Testis (tissue), 2 donors: ENCODE results near the gene GPC6.

ENCODE experiments used
- POLR2A ChIP-seq: fragments of 450-650 bp; IDR thresholded peaks from one replicate; pipeline ENCODE4 v1.6.1; 2017; ENCODE audit warnings: antibody characterized with exemption, mild to moderate bottlenecking, moderate library complexity
- TF ChIP-seq, protein P1 (sequence below), 3 experiments: fragments of 450-650 bp in 2 of 3; fragments of 200-600 bp in 1 of 3; sonication (generic) in 1 of 3; IDR thresholded peaks; one replicate each; pipeline ENCODE4 v1.5.1; 2016 to 2019; ENCODE audit warnings: antibody characterized with exemption in 3 of 3, mild to moderate bottlenecking in 2 of 3, moderate library complexity in 1 of 3

DNA sequence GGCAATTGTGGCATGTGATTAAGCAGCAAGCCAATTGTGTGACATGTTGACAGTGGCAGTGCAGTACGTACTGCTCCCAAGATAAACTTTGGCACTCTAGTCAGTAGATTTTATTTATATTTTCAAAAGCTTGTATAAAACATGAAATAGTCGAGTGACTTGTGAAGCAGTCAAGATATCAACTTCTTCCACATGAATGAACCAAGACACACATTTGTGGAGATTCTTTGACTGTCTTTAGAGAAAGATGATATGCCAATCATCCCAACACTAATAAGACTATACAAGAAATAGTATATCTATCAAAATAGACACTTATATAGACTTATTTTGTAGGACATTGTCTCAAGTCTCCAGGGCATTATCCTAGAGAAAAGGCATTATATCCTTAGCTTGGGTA lies 714.8 kb downstream of the GPC6 start:
- TF ChIP-seq, protein P1, sequence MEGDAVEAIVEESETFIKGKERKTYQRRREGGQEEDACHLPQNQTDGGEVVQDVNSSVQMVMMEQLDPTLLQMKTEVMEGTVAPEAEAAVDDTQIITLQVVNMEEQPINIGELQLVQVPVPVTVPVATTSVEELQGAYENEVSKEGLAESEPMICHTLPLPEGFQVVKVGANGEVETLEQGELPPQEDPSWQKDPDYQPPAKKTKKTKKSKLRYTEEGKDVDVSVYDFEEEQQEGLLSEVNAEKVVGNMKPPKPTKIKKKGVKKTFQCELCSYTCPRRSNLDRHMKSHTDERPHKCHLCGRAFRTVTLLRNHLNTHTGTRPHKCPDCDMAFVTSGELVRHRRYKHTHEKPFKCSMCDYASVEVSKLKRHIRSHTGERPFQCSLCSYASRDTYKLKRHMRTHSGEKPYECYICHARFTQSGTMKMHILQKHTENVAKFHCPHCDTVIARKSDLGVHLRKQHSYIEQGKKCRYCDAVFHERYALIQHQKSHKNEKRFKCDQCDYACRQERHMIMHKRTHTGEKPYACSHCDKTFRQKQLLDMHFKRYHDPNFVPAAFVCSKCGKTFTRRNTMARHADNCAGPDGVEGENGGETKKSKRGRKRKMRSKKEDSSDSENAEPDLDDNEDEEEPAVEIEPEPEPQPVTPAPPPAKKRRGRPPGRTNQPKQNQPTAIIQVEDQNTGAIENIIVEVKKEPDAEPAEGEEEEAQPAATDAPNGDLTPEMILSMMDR (IDR thresholded peaks at IDR 0.05), result no peak
- TF ChIP-seq POLR2A, result no peak
